ENCODE results near the gene CNGB1.
"Not testable (repeated sequence)": the region's sequence is repeated elsewhere in the genome, so short reads cannot be mapped to it uniquely, and the experiment has no call there.

Gene CNGB1

DNA sequence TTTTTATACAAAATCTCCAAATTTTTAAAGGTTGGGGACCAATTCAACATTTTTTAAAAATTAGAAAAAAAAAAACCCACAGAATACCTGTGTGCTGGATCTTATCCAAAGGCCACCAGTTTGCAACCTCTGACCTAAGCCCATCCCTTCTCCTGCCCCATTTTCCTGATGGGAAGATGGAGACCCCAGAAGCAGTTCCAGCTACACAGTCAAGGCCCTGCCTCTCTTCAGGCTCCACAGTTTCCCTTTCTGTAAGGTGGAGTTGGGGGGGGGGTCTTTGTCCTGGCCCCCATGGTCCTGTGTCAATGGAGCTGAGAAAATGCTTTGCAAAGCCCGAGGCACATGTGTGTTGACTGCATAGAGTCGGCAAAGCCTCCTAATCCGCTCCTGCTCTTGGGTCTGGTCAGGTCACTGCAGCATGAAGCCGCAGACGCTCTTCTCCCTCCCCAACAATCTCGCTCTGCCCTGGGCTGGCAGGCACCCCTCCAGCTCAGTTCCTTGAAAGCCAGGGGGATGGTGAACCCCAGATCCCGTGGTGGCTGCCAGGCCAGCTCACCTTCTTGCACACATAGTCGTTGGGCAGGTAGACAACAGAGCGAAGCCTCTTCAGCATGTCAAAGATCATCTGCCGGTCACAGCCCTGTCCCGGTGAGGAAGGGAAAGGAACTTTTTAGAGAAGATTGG is 70.0 kb downstream of the CNGB1 start:
- DNase-seq, result no peak

DNA sequence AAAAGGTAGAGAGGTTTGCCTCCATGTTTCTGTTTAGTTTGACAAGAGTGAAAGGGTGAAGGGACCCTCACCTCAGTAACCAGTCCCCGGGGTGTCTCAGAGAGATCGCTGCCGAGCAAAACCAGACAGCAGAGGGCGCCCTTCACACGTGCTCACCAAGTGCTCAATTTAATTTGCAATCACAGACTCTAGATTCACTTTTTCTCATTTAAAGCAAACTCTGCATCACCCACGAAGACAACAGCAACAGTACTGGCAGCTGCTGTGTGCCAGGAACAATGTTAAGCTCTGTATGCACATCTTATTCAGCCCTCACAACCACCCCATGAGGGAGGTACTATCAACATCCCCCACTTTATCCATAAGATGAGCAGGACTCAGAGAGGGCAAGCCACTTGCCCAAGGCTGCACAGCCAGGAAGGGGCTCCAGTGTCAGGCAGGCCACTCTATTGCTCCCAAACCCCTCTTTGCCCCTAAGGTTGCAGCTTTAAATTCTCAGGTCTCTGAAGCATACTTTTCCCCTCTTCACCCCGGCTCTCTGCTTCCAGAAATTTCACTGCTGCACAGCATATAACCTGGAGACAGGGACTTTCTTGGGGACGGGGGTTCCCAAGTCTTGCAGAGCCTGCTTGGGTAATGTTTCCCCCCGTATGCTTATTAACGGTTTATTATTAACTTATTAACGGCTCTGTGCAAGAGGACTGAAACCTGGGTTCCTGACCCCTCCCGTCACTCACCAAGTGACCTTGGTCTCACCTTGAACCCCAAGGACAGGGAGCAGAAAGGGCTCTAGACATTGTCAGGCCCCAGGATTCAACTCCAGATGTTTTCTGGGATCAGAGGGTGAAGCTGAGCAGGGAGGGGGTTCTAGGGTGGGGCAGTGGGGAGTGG is 70.9 kb downstream of the CNGB1 start:
- peak; percentile 42 to 73 (median 64) for DNase-seq

DNA sequence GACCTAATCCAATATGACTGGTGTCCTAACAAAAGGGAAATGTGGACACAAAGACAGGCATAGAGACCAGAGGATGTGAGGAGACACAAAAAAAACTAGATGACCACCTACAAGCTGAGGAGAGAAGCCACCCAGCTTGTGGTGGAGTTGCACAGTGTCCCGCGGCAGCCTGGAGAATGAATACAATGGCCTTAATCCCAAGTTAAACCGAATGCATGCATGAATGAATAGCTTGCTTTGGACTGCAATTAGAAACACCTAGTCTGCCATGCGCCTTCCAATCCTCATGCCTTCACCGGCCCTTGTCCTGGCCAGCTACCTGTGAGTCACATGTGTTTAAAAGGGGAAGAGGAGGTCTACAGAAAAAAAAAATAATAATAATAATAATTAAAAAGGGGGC is 72.0 kb downstream of the CNGB1 start:
- DNase-seq, result no peak

DNA sequence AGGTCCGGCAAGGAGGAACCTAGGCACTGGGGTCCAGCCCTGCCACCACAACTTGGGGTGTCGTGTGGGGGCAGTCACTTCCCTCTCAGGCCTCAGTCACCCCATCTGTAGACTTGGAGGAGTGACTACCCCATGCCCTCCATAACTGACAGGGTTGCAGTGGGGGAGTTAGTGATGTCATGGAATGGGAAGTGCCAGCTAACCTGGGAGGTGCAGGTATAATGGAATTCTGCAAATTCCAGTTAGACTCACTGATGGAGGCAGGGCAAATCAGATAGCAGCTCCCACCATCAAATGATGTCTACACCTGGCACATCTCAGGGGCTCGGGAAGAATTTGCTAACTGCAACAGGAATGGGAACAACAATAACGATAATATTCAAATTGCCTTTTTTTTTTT is 72.9 kb downstream of the CNGB1 start:
- DNase-seq, result no peak

DNA sequence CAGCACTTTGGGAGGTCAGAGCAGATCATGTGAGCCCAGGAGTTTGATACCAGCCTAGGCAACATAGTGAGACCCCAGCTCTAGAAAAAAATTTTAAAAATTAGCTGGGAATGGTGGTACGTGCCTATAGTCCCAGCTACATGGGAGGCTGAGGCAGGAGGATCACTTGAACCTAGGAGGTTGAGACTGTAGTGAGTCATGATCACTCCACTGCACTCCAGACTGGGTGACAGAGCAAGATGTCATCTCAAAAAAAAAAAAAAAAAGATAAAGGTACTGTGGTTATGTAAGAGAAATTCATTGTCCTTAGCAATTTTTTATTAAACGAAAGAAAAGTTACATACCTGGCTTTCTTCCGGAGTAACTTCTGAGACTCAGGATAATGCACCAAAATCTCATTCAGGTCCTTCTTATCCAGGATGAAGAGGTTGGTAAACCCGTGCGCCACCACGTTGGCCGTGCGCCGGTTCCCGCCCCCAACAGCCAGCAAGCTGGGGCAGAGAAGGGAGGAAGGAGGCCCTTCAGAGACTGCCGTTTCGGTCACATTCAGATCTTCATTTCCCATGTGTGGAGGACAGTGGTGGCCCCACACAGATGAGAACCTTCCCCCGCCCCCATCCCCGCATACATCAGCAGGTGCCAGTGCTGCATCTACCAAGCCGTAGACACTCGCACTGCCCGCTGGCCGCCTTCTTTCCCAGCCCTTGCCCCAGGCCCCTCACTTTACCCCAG is 73.7 kb downstream of the CNGB1 start:
- no peak for DNase-seq

DNA sequence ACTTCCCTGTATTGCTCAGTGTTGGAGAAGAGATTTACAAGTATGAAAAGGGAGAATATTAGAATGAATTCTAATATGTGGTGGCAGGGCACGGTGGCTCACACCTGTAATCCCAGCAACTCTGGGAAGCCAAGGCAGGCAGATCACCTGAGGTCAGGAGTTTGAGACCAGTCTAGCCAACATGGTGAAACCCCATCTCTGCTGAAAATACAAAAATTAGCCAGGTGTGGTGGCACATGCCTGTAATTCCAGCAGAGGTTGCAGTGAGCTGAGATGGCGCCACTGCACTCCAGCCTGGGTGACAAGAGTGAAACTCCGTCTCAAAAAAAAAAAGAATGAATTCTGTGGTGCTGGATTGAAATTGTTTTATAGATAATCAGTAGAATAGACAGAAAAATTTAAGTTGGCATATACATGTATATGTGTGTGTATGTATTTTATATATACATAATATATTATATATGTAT is 75.8 kb downstream of the CNGB1 start:
- not testable (repeated sequence) for DNase-seq

DNA sequence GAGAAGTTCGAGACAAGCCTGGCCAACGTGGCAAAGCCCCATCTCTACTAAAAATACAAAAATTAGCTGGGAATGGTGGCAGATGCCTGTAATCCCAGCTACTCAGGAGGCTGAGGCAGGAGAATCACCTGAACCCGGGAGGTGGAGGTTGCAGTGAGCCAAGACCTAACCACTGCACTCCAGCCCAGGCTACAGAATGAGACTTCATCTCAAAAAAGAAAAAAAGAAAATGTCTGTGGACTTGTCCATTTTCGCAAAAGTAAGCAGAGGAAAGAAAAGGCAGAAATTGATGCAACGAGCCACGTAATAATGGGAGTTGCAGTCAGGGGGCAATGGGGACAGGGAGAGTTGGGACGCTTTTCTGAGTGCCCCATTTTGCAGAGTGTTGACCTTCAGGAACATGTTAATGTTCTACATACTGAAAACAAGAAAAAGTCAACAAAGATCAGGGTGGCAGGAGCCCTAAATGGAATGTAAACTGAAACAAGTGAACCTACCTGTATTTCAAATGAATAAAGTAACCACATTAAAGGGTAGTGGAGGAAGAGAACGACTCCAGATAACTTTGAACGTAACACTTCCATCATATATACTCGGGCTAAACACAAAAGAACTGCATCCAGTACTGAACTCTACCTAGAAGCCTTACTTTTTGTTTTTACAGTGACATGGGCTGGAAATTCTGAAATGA is 76.4 kb downstream of the CNGB1 start:
- no peak for DNase-seq

DNA sequence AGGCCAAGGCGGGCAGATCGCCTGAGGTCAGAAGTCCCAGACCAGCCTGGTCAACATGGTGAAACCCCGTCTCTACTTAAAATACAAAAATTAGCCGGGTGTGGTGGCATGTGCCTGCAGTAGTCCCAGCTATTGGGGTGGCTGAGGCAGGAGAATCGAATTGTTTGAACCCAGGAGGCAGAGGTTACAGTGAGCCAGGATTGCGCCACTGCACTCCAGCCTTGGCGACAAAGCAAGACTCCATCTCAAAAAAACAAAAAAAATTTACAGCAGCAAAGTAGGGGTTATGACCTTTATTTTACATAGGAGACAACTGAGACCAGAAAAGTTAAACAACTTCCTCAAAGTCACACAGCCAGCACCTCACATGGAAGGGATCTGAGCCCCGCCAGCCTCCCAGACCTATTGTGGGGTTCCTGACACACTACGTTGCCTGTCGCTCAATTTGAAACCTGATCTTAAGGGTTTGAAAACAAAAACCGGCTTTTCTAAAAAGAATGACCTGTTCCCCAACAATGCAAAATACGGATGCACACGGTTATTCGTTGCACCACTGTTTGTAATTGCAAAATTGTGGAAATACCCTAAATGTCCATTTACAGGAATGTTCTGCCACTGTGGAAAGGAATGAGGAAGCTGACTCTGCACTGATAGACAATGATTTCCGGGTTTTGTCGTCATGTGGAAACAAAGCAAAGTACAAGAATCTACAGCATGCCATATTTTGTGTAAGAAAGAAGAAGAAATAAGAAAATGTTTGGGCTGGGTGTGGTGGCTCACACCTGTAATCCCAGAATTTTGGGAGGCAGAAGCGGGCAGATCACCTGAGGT is 77.2 kb downstream of the CNGB1 start:
- no peak for DNase-seq

DNA sequence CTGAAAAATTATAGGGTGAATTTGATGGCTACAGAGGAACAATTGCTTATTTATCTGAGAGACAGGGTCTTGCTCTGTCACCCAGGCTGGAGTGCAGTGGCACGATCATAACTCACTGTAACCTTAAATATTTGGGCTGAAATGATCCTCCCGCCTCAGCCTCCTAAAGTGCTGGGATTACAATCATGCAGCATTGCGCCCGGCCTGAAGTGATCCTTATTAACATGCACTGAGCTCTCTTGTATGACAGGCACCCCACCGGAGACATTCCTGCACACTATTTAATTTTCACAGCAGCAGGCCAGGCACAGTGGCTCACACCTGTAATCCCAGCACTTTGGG is 77.7 kb downstream of the CNGB1 start:
- DNase-seq, result no peak

DNA sequence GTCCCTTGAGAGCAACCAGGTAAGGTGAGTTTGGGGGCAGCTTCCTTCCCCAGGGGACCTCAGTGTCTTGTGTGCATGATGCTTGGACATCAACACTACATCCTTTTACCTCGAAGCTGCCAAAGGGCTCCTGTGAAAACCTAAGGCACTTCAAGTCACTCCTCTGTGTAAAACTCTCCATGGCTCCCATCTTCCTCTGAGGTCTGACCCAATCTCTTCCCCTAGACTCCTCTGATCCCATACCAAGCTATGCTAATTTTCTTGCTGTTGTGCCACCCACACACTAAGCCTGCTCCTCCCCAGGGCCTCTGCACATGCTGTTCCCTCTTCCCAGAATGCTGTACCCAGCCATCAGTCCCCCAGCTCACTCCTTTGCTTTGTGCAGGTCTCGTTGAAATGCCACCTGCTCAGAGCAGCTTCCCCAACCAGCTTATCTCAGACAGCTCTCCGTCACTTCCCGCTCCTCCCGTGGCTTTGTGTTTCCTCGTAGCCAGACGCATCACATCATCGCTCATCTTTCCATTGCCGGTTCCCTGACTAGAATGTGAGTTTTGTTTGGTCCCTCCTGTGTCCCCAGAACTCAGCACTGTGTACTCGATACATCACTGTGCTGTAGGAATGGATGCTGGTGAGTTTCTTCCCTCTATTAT is 78.4 kb downstream of the CNGB1 start:
- no peak for DNase-seq

DNA sequence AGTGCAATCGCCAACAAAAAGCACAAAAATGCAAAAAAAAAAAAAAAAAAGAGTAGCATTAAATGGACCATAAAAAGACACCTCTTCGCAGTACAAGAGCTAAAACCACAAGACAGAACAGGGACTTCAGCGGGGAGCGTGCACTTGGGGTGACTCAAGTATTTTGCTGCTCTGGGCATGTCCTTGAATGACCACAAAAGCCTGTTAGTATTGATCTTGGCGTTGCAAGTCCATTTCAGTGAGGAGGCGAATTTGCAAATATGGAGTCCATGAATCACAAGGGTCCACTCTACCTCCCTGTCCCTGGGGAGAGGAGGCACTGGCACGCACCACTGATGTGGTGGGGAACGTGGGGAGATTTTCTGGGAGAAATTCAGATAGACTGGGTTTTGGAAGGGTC is 78.9 kb downstream of the CNGB1 start:
- DNase-seq, result no peak

DNA sequence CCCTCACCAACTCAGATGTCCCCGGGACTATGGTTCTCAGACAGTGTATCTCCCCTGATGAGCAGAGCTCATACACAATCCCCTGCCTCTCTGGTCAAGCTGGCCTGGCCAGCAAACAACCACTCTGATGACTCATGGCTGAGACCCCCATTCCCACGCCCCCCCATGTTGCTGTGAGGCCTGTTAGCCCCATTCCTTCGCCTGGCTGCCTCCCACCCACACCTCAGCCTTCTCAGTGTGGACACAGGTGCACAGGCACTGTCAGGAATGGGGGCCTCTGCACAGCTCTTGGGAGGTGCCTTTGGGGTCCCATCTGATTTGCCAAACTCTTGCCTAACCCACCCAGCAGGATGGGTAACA is 80.2 kb downstream of the CNGB1 start:
- no peak for DNase-seq

DNA sequence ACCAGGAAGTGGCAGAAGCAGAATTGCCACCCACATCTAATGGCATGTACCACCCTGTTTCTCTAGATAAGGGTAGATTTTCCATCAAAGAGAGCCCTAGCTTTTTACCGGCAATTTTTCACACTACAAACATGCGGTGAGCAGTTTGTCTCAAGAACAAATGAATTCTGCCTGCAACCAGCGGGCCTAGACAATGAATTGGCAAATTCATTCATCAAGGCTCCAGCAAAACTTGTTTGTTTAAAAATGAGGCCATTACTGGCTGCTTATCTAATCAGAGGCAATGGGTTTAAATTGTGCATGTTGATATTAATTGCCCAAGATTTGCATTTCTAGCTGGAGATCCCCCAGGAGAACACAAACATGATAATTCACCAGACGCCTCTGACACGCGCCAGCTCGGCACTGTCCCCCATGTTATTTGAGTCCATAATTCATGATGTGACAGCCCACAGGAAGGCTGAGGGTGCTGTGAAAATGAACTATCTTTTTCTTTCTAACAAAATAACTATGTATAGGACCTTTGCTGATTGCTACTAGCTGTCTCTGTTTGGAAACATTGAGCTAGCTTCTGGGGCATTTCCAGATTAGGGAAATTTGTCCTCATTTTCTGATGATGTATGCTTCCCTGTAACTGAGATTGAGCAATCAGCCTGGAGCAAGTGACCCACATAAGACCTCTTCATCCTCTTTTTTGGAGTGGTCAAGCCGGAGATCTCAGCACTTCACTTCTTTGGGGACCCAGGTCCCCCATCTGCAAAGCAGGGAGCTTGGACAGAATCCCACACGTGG is 80.8 kb downstream of the CNGB1 start:
- no peak for DNase-seq

DNA sequence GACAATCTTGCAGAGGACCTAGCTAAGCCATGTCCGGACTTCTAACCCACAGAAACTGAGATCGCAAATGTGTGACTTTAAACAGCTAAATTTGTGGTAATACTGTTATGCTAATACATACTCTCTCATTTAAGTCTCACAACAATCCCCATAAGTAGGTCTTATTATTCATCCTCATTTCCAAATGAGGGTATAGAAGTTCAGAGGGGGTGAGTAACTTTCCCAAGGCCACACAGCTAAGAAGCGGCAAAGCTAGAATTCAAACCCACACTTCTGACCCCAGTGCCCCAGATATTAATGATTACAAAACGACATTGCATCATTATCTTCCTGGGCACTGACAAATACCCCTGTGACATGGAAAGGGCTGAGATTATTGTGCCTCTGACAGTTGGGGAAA is 81.4 kb downstream of the CNGB1 start:
- DNase-seq, result no peak

DNA sequence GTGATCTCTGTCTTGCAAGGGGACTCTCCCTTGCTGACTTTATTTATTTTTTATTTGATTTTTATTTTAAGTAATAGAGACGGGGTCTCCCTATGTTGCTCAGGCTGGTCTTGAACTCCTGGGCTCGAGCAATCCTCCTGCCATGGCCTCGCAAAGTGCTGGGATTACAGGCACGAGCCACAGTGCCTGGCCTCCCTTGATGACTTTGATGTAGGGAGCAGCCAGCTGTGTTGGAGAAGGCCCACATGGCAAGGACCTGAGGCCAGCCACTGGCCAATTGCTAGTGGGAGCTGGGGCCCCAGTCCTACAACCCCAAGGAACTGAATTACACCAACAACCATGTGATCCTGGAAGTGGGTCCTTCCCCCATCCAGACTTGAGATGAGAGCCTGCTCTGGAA is 81.8 kb downstream of the CNGB1 start:
- no peak for DNase-seq

DNA sequence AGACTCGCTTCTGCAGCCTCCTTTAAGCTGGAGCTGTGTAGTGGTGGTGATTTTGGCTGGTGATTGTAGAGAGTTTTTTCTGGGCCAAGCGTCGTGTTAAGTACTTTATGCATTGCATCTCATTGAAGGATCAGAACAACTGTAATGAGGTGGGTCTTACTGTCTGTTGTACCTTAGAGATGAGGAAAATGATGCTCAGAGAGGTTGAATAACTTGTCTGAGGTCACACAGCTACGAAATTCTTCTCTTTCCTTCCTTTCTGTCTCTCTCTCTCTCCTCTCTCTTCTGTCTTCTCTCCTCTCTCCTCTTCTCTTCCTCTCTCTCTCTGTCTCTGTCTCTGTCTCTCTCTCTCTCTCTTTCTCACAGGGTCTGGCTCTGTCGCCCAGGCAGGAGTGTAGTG is 82.8 kb downstream of the CNGB1 start:
- no peak for DNase-seq

DNA sequence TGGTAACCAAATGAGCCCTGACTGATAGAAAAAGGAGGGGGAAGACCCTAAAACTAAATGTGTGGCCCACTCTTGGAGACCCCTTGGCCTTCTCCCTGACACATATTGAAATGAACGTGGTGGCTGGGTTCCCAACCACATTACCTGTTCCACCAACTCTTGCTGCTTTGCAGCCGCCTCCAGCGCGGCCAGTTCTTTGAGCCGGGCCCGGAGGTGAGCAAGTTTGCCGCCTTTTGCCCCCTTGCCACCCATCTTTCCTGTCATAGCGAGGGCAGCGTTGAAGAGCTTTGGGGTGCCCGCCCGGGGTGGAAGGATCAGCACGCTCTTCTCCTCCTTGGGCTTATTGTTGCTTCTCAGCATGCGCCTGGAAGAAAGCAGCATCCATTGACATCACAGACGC is 83.2 kb downstream of the CNGB1 start:
- DNase-seq, result no peak

DNA sequence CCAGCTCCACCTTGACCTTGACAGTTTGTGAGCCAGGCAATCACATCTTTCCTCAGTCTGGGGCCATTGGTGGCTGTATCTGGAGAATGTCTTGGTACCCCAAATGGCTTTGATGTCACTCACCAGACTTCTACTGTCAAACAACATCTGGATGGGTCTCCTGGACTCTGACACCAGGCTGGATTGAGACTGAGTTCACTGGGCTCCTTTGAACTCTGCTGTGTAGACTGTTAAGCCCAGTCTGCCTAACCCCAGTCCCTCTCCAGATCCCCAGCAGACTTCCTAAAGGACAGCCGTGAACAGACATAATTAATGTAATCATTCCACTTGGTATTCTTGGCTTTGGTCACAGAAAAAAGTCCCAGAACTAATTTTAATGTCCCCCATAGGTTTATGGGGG is 84.5 kb downstream of the CNGB1 start:
- DNase-seq, result no peak

DNA sequence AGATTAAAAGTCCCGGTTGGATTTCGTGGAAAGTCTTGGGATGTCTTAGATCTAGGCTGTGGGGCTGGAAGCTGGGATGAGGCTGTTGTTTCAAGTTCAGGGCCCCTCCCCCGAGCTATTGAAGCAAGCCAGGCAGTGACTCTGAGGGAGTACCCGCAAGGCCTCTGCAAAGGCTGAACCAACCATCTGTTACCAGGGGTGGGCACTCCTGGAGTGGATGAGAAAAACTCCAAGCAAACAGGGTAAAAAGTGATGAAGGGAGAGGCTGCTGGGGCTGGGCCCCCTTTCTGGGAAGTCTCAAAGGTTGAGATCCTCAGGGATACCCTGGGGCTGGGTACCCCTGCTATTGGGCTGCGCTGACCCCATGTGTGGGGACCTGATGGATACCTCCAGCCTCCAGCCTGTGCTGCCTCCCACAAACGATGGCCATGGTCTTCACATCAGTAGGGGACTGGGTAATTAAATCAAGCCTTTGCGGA is 86.2 kb downstream of the CNGB1 start:
- no peak for DNase-seq

DNA sequence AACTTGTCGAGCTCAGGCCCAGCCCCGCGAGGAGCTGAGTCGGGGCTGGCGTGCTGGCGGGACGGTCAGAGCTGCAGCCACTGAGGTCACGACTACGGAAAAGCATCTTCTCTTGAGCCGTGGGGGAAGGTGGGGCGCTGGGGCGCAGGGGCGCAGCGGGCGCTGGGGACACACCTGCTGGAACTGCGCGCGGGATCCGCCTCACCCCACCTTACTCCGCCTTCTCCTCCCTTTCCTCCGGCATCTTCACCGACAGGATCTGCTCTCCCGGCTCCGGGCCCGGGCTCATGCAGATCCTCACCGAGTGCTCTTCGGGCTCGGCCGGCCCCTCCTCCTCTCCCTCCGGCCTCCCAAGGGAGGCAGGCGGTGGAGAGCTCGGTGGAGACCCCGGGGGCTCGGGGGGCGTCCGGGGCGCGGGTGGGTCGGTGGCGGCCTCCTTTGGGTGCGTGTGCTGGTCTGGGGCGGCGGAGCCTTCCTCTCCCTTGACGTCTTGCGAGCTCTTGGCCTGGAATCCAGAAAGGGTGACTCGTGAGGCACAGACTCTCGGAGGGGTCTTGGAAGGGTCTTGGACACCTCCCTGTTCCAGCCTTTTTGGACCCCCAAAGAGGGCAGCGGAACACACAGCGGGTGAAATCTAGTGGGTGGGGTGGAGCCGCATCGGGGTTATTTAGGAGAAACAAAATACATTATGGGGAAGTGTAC is 86.8 kb downstream of the CNGB1 start:
- DNase-seq, result no peak

Data from activated naive CD4-positive, alpha-beta T cell (primary cell).